Retinal pigment epithelial cell (primary cell): Measurements from ENCODE around the gene PCSK2.

ENCODE experiments used
- DNase-seq: peaks from one replicate; pipeline ENCODE4 v3.0.0-alpha.2; 2010; ENCODE audit warnings: low read depth
- H3K4me3 ChIP-seq: 2 replicates; pipeline ENCODE4 v1.5.1; 2011; ENCODE audit warnings: mild to moderate bottlenecking, low read length, control low read depth, moderate library complexity
- CTCF ChIP-seq: conservative IDR thresholded peaks from 2 replicates; pipeline ENCODE4 v1.5.1; 2011; ENCODE audit warnings: low read depth, low read length, control low read depth, inconsistent platforms

PCSK2 gene

GRCh38 chr20:17520583-17520982 is 293.7 kb downstream of the PCSK2 start:
- H3K4me3 ChIP-seq, result no peak overlapping the region
- TF ChIP-seq CTCF, result no peak
- no peak for DNase-seq

GRCh38 chr20:17522528-17522927 is 295.7 kb downstream of the PCSK2 start:
- TF ChIP-seq CTCF, result no peak
- H3K4me3 ChIP-seq, result no peak overlapping the region
- DNase-seq, result no peak

- no peak for TF ChIP-seq CTCF
- no peak for DNase-seq
- H3K4me3 ChIP-seq, result no peak overlapping the region
These were observed 296.5 kb downstream of the PCSK2 start for GRCh38 chr20:17523326-17523725.

GRCh38 chr20:17524560-17524959 is 297.7 kb downstream of the PCSK2 start:
- DNase-seq, result no peak
- H3K4me3 ChIP-seq, result no peak overlapping the region
- no peak for TF ChIP-seq CTCF

- no peak for TF ChIP-seq CTCF
- no peak overlapping the region for H3K4me3 ChIP-seq
- no peak for DNase-seq
These were observed 298.3 kb downstream of the PCSK2 start for GRCh38 chr20:17525132-17525531.

GRCh38 chr20:17525650-17526049 is 298.8 kb downstream of the PCSK2 start:
- TF ChIP-seq CTCF, result no peak

GRCh38 chr20:17529586-17529985 is 302.7 kb downstream of the PCSK2 start:
- TF ChIP-seq CTCF, result no peak
- H3K4me3 ChIP-seq, result no peak overlapping the region
- DNase-seq, result no peak

More at GRCh38 chr20:17525650-17526049, 298.8 kb downstream of the PCSK2 start:
- DNase-seq, result no peak
- H3K4me3 ChIP-seq, result no peak overlapping the region
